ENCODE results near the gene ZNF77. TPM values are rescaled to one million over a fixed set of nuclear protein-coding genes. Genes with fewer than 3 reads are reported as not detected.
"Not testable (repeated sequence)": the region's sequence is repeated elsewhere in the genome, so short reads cannot be mapped to it uniquely, and the experiment has no call there.

The ZNF77 gene
- 1 to 10 TPM; 3.0 to 7.4 (median 6.1) TPM for total RNA-seq
- 1 to 10 TPM; 4.0 to 5.2 TPM for polyA plus RNA-seq
- long read RNA-seq, donor 1, transcript ZNF77-201 (4 exons, 2,002 nt), result major isoform, 24 of 29 reads
- long read RNA-seq, donor 1, partial matches to known transcripts, result 1 of 29 reads
- long read RNA-seq, donor 1, other reads (novel, unspliced or antisense), result 4 of 29 reads
- long read RNA-seq, donor 2, partial matches to known transcripts, result 5 of 5 reads
- long read RNA-seq, donor 2, other reads (novel, unspliced or antisense), result 0 of 5 reads
- long read RNA-seq, donor 3, partial matches to known transcripts, result 1 of 7 reads
- long read RNA-seq, donor 3, other reads (novel, unspliced or antisense), result 3 of 7 reads

DNA sequence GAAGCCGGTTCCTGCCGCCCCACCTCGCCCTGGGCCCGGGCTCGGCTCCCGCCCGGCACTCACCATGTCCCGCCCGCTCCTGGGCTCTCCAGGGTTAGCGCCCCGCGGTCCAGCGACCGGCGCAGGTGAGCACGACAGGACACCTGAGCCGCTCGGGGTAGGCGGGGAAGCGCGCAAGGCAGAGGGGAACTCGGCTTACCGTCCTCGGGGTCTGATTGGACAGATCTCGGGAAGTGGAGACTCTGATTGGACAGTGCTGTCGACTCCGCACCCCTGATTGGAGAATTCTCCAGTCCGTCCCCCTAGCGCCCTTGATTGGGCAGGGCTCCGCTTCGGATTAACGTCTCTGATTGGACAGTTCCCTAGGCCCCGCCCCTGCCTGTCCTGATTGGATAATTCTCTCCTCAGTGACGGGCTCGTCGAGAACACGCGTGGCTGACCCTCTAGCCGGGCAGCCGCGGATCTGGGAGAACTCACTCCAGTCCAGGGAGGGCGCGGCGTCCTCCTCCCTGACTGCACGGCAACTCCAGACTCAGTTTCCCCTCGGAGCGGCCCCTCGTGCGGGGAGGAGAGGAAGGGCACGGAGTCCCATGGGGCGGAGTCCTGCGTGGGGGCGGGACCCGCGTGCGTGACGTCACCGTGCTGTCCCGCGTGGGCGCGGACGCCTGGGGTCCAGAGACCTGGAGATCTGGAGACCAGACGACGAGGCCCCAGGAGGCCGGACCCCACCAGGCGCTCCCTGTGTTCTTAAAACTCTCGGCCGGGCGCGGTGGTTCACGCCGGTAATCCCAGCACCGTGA lies at the start of gene ZNF77:
Gene ZNF77 (minus strand): TSS at position 197 of the 800 bp plus-strand sequence. CDS start 131 bp downstream, at position 66.
- TF ChIP-seq POLR2A (IDR thresholded peaks at IDR 0.05) (peak; percentile 83), EP300 (IDR thresholded peaks at IDR 0.05) (no peak)
- TF ChIP-seq, protein P1, sequence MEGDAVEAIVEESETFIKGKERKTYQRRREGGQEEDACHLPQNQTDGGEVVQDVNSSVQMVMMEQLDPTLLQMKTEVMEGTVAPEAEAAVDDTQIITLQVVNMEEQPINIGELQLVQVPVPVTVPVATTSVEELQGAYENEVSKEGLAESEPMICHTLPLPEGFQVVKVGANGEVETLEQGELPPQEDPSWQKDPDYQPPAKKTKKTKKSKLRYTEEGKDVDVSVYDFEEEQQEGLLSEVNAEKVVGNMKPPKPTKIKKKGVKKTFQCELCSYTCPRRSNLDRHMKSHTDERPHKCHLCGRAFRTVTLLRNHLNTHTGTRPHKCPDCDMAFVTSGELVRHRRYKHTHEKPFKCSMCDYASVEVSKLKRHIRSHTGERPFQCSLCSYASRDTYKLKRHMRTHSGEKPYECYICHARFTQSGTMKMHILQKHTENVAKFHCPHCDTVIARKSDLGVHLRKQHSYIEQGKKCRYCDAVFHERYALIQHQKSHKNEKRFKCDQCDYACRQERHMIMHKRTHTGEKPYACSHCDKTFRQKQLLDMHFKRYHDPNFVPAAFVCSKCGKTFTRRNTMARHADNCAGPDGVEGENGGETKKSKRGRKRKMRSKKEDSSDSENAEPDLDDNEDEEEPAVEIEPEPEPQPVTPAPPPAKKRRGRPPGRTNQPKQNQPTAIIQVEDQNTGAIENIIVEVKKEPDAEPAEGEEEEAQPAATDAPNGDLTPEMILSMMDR (IDR thresholded peaks at IDR 0.05), result peak in 1 of 3 donors; percentile 56
- peak within 1 kb of the TSS; percentile 85 to 88 for H3K27ac ChIP-seq
- no peaks in the 10 kb centered on the region for H3K27me3 ChIP-seq
- 0 to 1% (median 0%) methylated on average over 63 to 74 of the region's 74 CpGs for WGBS, 3 donors
- no peaks in the 10 kb centered on the region for H3K36me3 ChIP-seq
- peak; percentile 99 to 100 (median 99) for DNase-seq
- no peaks in the 10 kb centered on the region for H3K9me3 ChIP-seq
- peak within 1 kb of the TSS; percentile 57 for H3K4me3 ChIP-seq
- peaks cover 9% of the 10 kb centered on the region for H3K4me1 ChIP-seq (ENCODE audit: insufficient read depth)
- intact Hi-C loops (cut with DNase I), result no loop called here

DNA sequence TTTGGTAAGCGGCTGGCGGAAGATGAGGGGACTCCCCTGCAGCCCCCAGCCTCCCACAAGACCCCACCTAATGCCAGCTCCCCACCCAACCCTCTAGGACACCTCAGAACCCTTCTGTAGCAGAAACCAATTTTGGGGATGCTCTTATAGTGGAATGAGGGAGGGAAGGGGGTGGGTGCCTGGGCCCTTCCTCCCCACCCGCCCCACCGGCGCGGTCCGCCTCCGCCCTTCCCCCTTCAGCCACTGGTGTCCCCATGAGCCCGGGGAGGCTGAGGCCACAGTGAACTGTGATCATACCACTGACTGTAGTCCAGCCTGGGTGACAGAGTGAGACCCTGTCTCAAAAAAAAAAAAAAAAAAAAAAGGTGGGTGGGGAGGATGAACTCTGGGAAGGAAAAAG lies 48.8 kb upstream of the ZNF77 start:
- H3K27ac ChIP-seq, result no peak overlapping the region
- no peaks in the 10 kb centered on the region for H3K9me3 ChIP-seq
- no peaks in the 10 kb centered on the region for H3K4me1 ChIP-seq (ENCODE audit: insufficient read depth)
- TF ChIP-seq, protein P1 (IDR thresholded peaks at IDR 0.05), result no peak
- no peak for TF ChIP-seq EP300 (IDR thresholded peaks at IDR 0.05)
- TF ChIP-seq POLR2A (IDR thresholded peaks at IDR 0.05), result no peak
- intact Hi-C loops (cut with DNase I), result no loop called here
- WGBS, 3 donors, result 61 to 79% (median 63%) methylated on average over 9 of the region's 9 CpGs
- H3K27me3 ChIP-seq, result no peaks in the 10 kb centered on the region
- H3K36me3 ChIP-seq, result no peaks in the 10 kb centered on the region
- DNase-seq, result no peak
- H3K4me3 ChIP-seq, result no peak overlapping the region

DNA sequence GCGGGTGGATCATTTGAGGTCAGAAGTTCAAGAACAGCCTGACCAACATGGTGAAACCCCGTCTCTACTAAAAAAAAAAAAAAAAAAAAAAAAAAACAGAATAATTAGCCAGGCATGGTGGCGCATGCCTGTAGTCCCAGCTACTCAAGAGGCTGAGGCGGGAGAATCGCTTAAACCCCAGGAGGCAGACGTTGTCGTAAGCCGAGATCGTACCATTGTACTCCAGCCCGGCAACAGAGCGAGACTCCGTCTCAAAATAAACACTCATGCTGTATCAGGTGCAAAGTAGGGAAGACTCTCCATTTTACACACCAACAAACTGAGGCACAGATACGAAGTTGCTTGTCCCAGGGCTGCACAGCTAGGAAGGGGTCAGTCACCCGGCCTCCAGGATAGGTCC lies 48.2 kb upstream of the ZNF77 start:
- WGBS, 3 donors, result 67 to 79% (median 70%) methylated on average over 14 of the region's 14 CpGs
- Histone ChIP-seq H3K9me3 (no peaks in the 10 kb centered on the region), H3K4me3 (no peak overlapping the region), H3K36me3 (no peaks in the 10 kb centered on the region), H3K27me3 (no peaks in the 10 kb centered on the region), H3K27ac (no peak overlapping the region), H3K4me1 (ENCODE audit: insufficient read depth) (no peaks in the 10 kb centered on the region)
- TF ChIP-seq POLR2A (IDR thresholded peaks at IDR 0.05), result no peak
- TF ChIP-seq EP300 (IDR thresholded peaks at IDR 0.05), result no peak
- TF ChIP-seq, protein P1 (IDR thresholded peaks at IDR 0.05), result no peak
- no peak for DNase-seq
- intact Hi-C loops (cut with DNase I), result no loop called here

DNA sequence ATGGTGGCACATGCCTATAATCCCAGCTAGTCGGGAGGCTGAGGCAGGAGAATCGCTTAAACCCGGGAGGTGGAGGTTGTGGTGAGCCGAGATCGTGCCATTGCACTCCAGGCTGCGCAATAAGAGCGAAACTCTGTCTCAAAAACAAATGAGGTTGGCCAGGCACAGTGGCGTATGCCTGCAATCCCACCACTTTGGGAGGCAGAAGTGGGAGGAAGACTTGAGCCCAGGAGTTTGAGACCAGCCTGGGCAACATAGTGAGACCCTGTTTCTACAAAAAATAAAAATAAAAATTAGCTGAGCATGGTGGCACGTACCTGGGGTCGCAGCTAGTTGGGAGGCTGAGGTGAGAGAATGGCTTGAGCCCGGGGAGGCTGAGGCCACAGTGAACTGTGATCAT lies 47.6 kb upstream of the ZNF77 start:
- H3K4me1 ChIP-seq (ENCODE audit: insufficient read depth); H3K27ac ChIP-seq; H3K36me3 ChIP-seq; H3K4me3 ChIP-seq; DNase-seq; H3K9me3 ChIP-seq; H3K27me3 ChIP-seq; intact Hi-C loops (cut with DNase I): not testable (repeated sequence)
- WGBS, 3 donors, result 89 to 92% (median 92%) methylated on average over 11 of the region's 11 CpGs

Data from ovary (tissue), 10 donors.